ENCODE measurements around the gene KIAA0930. TPM values are rescaled to one million over a fixed set of nuclear protein-coding genes. Genes with fewer than 3 reads are reported as not detected.
A peak's percentile ranks its signal among the peaks of the same experiment; 100 is the strongest.

KIAA0930 gene
- total RNA-seq, 1 experiment from 2014 or later: 31.8 TPM

DNA sequence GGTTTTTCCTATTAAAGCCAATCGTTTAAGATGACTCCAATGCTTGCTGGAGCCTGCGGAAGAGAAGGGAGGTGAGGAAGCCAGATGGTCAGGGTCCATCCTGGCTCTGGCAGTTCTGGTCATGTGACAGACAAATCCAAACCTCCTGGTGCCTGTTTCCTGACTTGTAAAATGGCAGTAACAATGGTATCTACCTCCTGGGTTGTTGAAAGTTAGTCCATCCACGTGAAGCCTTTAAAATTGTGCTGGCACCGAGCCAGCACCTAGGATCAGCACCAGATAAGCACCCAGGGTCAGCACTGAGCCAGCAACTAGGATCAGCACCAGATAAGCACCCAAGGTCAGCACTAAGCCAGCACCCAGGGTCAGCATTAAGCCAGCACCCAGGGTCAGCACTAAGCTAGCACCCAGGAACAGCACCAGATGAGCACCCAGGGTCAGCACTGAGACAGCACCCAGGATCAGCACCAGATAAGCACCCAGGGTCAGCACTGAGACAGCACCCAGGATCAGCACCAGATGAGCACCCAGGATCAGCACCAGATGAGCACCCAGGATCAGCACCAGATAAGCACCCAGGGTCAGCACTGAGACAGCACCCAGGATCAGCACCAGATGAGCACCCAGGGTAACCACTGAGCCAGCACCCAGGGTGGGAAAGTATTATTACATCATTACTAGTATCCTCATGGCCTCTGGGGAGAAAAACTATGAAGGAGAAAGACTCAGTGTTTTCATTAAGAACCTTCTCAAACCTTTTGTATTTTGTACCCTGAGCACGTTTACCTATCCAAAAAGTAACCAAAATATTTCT is 17.2 kb downstream of the KIAA0930 start:
- DNase-seq (ENCODE audit: extremely low read depth, low read depth): no peak

DNA sequence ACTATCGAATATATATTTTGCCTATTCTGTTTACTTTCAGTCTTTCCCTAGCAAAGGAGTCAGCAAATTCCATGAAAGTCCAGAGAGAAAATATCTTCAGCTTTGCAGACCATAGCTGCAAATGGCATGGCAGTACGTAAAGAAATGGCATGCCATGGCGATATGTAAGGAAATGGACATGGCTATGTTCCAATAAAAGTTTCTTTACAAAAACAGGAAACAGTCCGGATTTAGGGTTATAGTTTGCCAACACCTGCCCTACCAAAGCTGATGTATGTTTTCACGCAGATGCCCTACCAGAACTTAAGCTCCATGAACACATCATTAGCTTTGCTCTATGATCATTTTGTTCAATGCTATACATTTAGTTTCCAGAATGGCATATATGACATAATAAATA is 19.5 kb downstream of the KIAA0930 start:
- DNase-seq (ENCODE audit: extremely low read depth, low read depth): no peak

DNA sequence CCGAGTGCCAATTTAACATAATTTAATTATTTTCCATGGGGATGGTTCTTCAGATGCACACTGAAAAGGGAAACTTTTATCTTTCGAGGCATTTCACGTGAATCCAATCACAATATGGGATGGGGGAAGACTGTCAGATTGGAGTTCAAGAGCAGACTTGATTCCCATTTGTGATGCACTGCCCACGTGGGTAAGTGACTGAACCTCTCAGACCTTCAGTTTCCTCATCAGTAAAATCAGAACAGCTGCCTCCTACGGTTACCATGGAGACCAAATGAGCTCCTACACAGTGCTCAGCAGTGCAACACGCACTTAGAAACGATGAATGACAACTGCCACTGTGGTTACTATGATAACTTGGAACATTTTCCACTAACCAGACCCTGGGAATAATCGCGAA is 21.7 kb downstream of the KIAA0930 start:
- DNase-seq (ENCODE audit: extremely low read depth, low read depth): no peak

GRCh38 chr22:45217806-45218205 is 22.9 kb downstream of the KIAA0930 start:
- no peak for DNase-seq (ENCODE audit: extremely low read depth, low read depth)

GRCh38 chr22:45217345-45217744 is 23.3 kb downstream of the KIAA0930 start:
- no peak for DNase-seq (ENCODE audit: extremely low read depth, low read depth)

DNA sequence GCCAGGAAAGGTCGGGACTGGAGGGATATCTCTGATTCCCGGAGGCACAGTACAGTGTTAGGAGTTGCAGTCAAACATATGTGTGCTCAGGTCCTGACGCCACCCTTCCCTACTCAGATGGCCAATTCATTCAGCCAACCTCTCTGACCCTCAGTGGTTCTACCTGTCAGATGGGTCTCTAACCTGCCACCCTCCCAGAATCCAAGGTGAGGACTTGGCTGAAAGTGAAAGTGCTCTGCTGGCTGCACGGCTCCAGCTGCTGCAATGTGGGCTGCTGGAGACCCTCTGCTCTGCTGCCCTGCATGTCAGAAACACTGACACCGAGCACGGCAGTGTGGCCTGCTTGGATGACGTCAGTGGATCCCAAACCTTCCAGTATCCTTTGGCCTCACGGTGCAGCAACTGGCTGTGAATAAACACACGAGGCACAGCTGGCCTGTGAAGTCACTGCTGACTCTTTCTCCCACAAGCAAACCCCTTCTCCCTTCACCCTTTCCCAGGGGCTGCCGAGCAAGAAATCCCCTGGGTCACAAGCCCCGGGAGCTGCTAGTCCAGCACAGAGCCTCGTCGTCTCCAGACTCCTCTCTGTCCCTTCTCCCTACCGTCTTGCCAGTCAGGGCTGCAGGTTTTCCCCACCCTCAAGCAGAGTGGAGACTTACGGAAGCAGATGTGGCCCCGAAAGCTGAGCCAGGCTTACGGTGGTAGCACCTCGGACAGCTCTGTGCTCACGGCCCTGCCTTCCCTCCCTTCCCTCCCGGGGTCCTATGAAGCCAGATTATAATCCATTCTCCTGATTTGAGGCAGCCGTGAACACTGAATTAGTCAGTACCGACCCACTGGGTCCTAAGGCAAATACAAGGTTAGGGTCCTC is 24.3 kb downstream of the KIAA0930 start:
- DNase-seq (ENCODE audit: extremely low read depth, low read depth): no peak

DNA sequence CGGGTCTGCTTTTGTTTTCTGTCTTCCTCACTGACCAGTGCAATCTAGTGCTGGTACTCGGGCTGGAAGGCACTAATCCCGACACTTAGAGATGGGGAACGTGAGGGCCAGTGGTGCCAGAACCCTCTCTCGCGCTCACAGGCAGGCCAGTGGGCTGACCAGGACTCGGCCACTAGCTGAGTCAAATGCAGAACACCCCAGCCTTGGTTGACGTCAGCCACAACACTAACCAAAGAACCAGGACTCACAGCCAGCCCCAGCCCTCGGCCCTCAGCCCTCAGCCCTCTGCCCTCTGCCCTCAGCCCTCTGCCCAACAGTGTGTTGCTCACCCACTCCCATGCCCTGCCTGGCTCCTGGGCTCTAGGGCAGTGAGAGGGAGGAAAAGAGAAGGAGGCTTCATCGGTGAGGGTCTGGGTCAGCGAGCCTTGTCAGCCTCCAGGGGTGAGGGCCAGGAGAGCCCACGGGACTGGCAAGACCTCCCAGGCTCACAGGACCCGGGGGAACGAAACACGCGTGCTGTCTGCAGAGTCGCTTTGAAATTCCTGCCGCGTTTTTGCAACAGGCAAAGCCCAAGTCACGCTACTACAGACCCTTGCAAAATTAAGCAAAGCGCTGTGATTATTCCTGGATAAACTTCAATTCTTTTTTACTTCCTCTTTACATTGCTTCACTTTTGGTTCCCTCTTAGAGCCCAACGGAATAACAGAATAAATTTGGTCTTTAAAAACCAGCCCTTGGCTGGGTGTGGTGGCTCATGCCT is 27.5 kb downstream of the KIAA0930 start:
- peak; percentile 15 for DNase-seq (ENCODE audit: extremely low read depth, low read depth)

DNA sequence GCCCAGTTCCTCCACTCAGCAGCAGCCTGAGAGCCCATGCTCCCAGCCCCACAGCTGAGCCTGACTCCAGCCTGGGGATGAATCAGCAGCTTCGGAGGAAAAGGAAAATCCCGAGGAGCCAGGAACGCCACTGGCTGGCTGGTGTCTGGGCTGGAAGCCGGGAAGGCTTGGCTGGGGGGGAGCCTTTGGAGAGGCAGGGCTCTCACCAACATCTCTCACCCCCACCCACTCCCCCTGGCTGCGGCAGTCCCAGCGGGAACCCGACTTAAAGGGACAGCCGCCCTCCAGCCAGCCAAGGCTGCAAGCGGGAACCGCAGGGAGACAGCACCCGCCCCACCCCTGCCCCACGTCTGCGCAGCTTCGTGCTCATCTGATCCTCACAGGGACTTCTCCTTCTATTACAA is 28.4 kb downstream of the KIAA0930 start:
- DNase-seq (ENCODE audit: extremely low read depth, low read depth): peak; percentile 38

GRCh38 chr22:45211848-45212247 is 28.8 kb downstream of the KIAA0930 start:
- no peak for DNase-seq (ENCODE audit: extremely low read depth, low read depth)

DNA sequence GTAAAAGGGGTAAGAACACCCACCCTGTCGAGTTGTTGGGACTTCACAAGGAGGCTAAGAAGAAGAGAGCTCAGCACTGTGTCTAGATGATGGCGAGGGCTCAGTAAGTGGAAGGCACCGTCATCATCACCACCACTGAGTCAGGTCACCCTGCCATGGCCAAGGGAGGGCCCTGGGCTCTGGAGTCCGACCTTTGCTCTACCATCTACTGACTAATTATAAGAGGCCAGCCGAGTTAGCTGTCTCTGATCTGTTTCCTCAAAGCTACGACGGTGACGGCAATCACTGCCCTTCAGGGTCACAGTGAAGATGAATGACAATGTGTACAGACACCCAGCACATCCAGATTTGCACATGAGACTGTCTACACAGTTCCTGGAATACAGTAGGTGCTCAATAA is 29.3 kb downstream of the KIAA0930 start:
- no peak for DNase-seq (ENCODE audit: extremely low read depth, low read depth)

- DNase-seq (ENCODE audit: extremely low read depth, low read depth): no peak
These were observed 29.7 kb downstream of the KIAA0930 start for GRCh38 chr22:45210991-45211390.

DNA sequence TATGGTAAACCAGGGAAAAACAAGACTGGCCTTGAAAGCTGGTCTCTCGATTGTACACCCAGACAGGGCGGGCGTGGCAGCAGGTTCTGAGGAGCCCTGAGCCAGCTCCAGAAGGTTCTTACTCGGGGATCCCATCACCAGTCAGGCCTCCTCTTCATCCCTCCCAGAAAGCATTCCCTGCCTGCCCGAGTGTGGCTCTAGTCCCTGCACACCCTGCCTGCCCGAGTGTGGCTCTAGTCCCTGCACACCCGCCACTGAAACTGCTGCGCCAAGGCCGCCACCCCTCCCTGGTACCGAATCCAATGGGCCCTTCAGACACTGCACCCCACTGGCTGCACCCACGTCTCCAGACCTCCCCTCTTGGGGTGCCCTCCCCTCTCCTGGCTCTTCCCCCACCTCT is 30.1 kb downstream of the KIAA0930 start:
- no peak for DNase-seq (ENCODE audit: extremely low read depth, low read depth)

DNA sequence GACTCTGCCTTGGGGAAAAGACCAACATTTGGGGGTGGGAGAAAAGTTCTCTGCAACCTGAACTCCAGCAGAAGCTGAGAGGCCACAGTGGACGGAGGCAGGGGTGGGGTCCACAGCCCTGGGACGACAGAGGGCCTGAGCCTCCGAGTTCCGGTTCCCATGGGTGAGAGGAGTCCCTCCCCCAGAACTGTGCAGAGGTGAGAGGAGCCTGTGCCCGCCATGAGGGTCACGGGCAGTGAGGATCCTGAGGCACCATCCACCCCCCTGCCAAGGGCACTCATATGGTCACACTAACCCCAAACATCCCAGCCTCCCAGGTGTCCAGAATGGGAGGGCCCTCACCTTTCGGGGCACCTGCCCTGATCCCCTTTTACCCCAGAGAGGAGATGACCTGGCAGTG is 30.5 kb downstream of the KIAA0930 start:
- DNase-seq (ENCODE audit: extremely low read depth, low read depth): no peak

- DNase-seq (ENCODE audit: extremely low read depth, low read depth): no peak
These were observed 31.5 kb downstream of the KIAA0930 start for GRCh38 chr22:45208993-45209838.

- DNase-seq (ENCODE audit: extremely low read depth, low read depth): no peak
These were observed 32.0 kb downstream of the KIAA0930 start for GRCh38 chr22:45208696-45208992.

- no peak for DNase-seq (ENCODE audit: extremely low read depth, low read depth)
These were observed 32.6 kb downstream of the KIAA0930 start for GRCh38 chr22:45207981-45208664.

DNA sequence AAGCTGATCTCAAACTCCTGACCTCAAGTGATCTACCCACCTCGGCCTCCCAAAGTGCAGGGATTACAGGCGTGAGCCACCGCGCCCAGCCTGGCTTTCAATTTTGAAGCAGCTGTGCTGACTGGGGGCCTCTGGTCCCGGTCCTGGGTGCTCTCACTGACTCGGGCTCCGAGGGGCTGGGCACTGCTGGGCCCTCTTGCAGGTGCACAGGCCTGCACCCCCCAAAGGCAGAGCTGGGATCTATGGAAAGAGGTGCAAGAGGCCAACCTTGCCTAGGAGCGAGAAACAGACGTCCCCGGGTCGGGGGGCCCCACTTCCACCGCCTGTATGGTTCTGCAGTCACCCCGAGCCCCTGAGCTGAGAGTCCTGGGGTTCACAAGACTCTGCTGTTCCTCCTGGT is 33.2 kb downstream of the KIAA0930 start:
- DNase-seq (ENCODE audit: extremely low read depth, low read depth): no peak

DNA sequence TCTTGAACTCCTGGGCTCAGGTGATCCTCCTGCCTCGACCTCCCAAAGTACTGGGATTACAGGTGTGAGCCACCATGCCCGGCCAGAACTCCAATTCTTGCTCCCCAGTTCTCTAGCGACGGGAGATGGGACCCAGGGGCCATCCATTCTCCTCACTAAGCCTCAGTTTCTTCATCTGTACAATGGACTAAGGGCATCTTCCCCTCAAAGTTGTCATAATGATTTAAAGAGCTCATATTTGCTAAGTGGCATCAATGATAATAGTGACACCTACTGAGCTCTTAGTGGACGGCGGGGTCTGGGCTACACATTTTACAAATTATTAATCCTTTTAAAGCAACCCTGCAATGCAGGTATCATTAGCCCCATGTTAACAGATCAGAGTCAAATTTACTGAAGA is 34.5 kb downstream of the KIAA0930 start:
- no peak for DNase-seq (ENCODE audit: extremely low read depth, low read depth)

- DNase-seq (ENCODE audit: extremely low read depth, low read depth): no peak
These were observed 35.3 kb downstream of the KIAA0930 start for GRCh38 chr22:45205276-45205925.

All from NCI-H460 (cell line).